Activated T-helper 17 cell treated with anti-CD3 and anti-CD28 coated beads, Interleukin-2, amount 50 U/mL, for 72 hours (primary cell): ENCODE data around the gene ERN2. TPM values are rescaled to one million over a fixed set of nuclear protein-coding genes. Genes with fewer than 3 reads are reported as not detected.

Source experiments
- ATAC-seq: fragments of 150-1000 bp; cut with Tn5 transposase; replicated peaks from 2 replicates; pipeline ENCODE4 v1.10.0; 2021; ENCODE audit warnings: mild to moderate bottlenecking, moderate library complexity
- H3K27ac Mint-ChIP-seq: one replicate; pipeline ENCODE4 v1.8.0; 2022; ENCODE audit warnings: mixed read lengths
- H3K27me3 Mint-ChIP-seq: one replicate; pipeline ENCODE4 v1.8.0; 2022; ENCODE audit warnings: mixed read lengths
- H3K36me3 Mint-ChIP-seq: one replicate; pipeline ENCODE4 v1.8.0; 2022; ENCODE audit warnings: low read depth, mild to moderate bottlenecking, mixed read lengths
- H3K4me1 Mint-ChIP-seq: one replicate; pipeline ENCODE4 v1.8.0; 2022; ENCODE audit warnings: mixed read lengths
- H3K4me3 Mint-ChIP-seq: one replicate; pipeline ENCODE4 v1.8.0; 2022; ENCODE audit warnings: mild to moderate bottlenecking, mixed read lengths
- H3K9me3 Mint-ChIP-seq: one replicate; pipeline ENCODE4 v1.8.0; 2022; ENCODE audit warnings: mixed read lengths
- total RNA-seq, 2 donors: library from RNA; stranded (reverse); gene quantifications; one replicate each; pipeline ENCODE4 v1.2.3, GENCODE V29; 2022

The ERN2 gene
- total RNA-seq, 2 donors from 2014 or later = not detected

DNA sequence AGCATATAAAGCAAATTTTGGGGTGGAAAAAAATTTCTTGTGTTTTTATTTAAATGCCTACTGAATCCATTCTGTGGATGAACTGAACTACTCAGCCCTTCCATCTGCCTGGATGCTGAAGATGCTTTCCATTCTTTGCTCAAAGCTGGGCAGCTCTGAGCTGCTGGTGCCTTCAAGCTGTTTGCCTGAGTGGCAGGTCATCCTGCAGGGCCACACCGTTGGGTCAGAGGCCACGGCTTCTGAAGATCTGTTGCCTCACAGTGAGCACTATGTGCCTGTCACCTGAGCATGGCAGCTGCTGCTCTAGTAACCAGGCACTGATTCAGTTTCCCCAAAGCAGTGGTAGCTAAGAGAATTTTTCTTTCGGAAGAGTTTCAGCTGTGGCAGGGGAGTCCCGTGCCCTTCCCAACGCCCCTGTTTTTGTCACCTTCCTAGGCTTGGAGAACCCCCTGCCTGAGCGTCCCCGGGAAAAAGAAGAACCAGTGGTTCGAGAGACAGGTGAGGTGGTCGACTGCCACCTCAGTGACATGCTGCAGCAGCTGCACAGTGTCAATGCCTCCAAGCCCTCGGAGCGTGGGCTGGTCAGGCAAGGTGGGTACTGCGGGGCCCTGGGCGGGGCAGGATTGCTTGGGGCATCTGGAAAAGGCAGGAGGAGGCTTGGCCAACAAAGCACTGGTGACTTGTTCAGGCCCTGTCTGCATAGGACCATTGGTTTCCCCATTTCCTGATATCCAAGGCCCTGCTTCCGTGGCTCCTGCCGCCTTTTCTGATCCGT lies 25.8 kb downstream of the ERN2 start:
- Mint-ChIP-seq H3K27ac (no peak overlapping the region), H3K4me3 (no peak overlapping the region), H3K9me3 (no peaks in the 10 kb centered on the region), H3K27me3 (no peaks in the 10 kb centered on the region), H3K36me3 (peaks cover 84% of the 10 kb centered on the region), H3K4me1 (no peaks in the 10 kb centered on the region)
- no peak for ATAC-seq

DNA sequence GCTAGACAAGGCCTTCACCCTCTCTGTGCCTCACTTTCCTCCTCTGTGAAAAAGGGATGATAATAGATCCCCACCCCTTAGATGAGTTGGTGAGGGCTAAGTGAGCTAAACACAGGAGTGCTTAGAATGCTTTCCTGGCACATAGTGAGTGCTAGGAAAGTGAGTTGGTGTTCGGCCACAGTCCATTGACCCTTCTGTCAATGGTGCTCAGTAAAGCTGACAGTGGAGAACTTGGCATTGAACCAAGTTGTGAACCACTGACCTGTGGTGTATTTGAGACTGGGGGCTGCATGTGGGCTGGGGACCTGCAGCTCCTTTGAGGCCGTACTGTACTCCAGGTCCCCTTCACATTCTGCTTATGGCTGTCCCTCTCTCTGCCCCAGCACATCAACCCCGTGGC lies 29.5 kb downstream of the ERN2 start:
- Mint-ChIP-seq H3K9me3 (no peaks in the 10 kb centered on the region), H3K4me3 (no peak overlapping the region), H3K36me3 (peaks cover 100% of the 10 kb centered on the region), H3K4me1 (peaks cover 5% of the 10 kb centered on the region), H3K27me3 (no peaks in the 10 kb centered on the region), H3K27ac (no peak overlapping the region)
- no peak for ATAC-seq

DNA sequence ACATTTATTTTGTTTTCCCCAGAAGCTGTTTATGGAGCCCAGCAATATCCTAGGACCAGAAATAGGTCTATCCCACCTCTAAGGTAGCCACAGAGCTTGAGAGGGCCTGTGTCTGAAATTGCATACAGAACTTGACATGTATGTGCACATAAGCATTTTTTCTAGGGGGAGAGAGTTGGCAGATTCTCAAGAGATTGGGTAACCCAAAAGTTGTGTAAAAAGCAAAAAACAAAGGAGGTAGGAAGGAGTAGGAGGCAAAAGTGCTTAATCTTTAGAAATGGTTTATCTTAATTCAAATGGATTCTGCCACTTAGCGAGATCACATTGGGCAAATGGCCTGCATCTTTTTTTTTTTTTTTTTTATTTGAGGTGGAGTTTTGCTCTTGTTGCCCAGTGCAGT lies 30.8 kb downstream of the ERN2 start:
- no peak overlapping the region for H3K4me3 Mint-ChIP-seq
- H3K9me3 Mint-ChIP-seq = no peaks in the 10 kb centered on the region
- no peak overlapping the region for H3K27ac Mint-ChIP-seq
- peaks cover 88% of the 10 kb centered on the region for H3K36me3 Mint-ChIP-seq
- ATAC-seq = no peak
- H3K4me1 Mint-ChIP-seq = peaks cover 5% of the 10 kb centered on the region
- no peaks in the 10 kb centered on the region for H3K27me3 Mint-ChIP-seq

DNA sequence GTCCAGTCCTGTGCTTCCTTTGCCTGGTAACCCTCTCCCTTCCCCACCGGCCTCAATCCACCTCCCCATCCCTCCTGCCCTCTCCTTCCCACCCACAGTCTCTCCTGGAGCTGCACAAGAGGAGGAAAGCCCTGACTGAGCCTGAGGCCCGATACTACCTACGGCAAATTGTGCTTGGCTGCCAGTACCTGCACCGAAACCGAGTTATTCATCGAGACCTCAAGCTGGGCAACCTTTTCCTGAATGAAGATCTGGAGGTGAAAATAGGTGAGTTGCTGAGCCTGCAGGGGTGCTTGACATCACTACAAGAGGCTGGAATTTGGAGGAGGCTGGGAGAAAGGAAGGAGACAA lies 33.1 kb downstream of the ERN2 start:
- ATAC-seq = no peak
- Mint-ChIP-seq H3K9me3 (no peaks in the 10 kb centered on the region), H3K4me3 (peak overlapping the region; percentile 89), H3K4me1 (peaks cover 5% of the 10 kb centered on the region), H3K27me3 (no peaks in the 10 kb centered on the region), H3K36me3 (peaks cover 69% of the 10 kb centered on the region), H3K27ac (peak overlapping the region; percentile 78)

DNA sequence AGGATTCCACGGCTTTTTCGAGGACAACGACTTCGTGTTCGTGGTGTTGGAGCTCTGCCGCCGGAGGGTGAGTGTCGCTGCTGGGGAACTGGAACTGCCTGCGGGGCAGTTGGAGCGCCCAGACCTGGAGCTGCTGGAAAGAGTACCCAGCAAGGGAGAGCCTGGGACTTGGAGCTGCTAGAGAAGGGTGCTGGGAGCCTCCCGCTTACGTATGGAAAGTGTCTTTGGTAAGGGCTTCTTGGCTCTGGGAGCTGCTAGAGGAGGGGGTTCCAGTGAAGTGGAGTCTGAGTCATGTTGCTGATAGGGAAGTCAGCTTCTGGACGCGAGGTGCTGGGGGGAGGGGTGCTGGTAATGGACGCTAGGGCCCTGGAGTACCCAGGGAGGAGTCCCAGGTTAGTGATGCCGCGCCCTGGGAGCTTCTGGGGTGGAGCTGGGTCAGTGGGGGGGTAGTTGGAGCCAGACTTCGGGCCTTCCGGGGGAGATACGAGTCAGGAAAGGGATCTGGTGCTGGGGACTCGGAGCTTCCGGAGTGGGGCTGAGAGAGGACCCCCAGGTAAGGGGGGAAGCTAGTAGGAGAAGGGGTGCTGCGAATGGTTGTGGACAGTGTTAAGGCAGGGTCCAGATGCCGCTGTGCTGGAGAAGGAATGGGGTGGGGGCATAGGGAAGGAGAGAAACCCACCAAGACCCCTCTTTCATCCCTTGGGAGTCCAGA lies 33.6 kb downstream of the ERN2 start:
- no peaks in the 10 kb centered on the region for H3K27me3 Mint-ChIP-seq
- no peaks in the 10 kb centered on the region for H3K9me3 Mint-ChIP-seq
- H3K4me3 Mint-ChIP-seq = peak overlapping the region; percentile 89
- peak overlapping the region; percentile 78 for H3K27ac Mint-ChIP-seq
- ATAC-seq = peak; percentile 10
- H3K4me1 Mint-ChIP-seq = peaks cover 5% of the 10 kb centered on the region
- peaks cover 69% of the 10 kb centered on the region for H3K36me3 Mint-ChIP-seq

DNA sequence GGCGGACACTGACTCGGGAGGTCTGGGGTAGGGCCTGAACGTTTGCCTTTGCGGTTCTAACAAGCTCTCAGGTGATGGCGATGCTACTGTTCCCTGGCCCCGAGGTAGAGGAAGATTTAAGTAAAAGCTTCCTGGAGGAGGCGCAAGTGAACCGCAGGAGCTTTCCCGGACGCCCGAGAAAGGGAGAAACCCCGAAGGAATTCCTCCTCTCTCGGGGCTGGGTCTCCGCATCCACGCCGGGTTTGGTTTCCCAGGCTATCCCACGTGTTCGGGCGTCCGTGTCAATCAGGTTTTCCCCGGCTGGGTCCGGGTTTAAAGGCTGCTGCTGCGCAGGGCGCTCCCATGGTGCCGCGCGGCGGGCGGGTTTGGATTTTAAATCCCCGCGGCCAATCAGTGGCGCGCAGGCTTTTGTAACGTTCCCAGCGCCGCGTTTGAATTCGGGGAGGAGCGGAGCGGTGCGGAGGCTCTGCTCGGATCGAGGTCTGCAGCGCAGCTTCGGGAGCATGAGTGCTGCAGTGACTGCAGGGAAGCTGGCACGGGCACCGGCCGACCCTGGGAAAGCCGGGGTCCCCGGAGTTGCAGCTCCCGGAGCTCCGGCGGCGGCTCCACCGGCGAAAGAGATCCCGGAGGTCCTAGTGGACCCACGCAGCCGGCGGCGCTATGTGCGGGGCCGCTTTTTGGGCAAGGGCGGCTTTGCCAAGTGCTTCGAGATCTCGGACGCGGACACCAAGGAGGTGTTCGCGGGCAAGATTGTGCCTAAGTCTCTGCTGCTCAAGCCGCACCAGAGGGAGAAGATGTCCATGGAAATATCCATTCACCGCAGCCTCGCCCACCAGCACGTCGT lies 34.4 kb downstream of the ERN2 start, which contains the start of gene PLK1:
TSS of gene PLK1 (plus strand) at position 460 of the 844 bp plus-strand sequence. CDS start at position 504, 44 bp downstream.
- peak; percentile 97 for ATAC-seq
- H3K36me3 Mint-ChIP-seq = peaks cover 68% of the 10 kb centered on the region
- H3K27ac Mint-ChIP-seq = peak within 1 kb of the TSS; percentile 78
- no peaks in the 10 kb centered on the region for H3K9me3 Mint-ChIP-seq
- H3K4me1 Mint-ChIP-seq = peaks cover 5% of the 10 kb centered on the region
- H3K4me3 Mint-ChIP-seq = peak within 1 kb of the TSS; percentile 89
- H3K27me3 Mint-ChIP-seq = no peaks in the 10 kb centered on the region

DNA sequence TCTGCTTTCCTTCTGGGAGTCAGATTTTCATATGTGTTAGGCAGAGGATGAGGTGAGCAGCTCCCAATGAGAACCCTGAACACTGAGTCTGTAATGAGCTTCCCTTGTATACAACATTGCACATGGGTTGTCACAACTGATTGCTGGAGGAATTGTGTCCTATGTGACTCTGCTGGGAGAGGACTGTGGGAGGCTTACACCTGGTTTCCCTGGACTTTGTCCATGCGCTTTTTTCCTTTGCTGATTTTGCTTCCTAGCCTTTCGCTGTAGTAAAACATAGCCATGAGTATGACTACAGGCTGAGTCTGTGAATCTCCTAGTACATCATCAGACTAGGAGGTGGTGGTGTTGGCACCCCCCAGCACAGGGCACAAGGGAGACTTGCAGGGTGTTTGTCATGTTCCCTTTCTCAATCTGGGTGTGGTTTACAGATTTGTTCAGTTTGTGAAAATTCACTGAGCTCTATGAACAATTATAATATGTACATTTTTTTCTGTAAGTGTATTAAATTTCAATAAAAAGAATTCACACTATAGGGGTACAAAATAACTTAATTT lies 36.0 kb downstream of the ERN2 start:
- peaks cover 68% of the 10 kb centered on the region for H3K36me3 Mint-ChIP-seq
- peaks cover 5% of the 10 kb centered on the region for H3K4me1 Mint-ChIP-seq
- no peaks in the 10 kb centered on the region for H3K9me3 Mint-ChIP-seq
- no peak for ATAC-seq
- H3K27ac Mint-ChIP-seq = no peak overlapping the region
- peak overlapping the region; percentile 89 for H3K4me3 Mint-ChIP-seq
- no peaks in the 10 kb centered on the region for H3K27me3 Mint-ChIP-seq

DNA sequence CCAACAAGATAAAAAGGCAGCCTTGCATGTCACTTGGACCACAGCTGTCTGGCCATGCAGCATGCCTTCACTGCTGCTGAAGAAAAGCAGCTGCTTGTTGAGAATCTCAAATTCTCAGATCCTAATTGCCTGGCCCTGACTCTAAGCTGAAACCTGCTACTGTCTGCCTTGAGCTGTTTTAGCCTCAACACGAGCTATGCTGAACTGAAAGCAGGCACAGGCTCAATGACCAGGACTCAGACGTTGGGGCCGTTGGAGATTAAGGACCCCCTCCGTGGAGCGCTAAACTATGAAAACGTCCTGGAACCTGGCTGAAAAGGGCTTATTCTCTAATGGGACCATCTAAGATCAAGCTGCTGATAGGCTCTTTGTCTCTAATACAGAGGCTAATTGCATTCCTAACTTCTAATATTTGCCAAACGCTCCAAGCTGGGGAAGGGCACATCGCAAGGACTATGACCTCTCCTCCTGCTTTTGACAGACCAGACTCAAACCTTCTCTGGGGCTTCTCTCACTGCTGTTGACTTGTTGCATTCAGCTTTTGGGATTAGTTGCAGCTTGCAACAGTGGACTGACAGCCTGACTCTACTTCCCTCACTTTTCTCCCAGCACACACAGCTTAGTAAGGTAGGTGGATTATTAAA lies 38.9 kb downstream of the ERN2 start:
- H3K9me3 Mint-ChIP-seq = no peaks in the 10 kb centered on the region

DNA sequence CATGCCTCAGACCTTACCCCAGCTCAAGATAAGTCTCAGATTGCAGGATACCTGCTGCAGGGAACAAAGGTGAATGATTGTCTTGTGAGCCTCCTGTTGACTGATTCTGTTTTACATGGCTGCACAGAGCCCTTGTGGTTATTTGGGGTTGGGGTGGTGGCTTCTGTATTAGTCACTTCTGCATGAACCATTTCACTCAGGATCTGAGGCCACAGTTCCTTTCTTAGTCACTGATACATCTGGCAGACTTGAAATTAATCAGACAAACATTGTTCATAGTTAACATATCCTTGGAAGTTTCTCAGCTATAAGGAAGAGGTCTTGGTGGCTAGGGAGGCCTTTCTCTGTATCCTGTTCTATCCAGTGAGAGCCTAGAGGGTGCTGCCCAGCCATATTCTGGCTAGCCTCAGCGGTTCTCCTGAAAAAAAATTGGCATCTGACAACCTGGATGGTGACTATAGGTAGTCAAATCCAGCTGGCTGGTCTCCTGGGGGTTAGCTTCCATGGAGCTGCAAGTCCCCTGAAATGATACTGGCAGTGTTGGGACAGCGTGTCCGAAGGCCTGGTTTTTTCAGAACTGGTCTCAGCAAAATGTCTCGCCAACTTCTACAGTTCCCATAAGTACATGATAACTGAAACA lies 42.8 kb downstream of the ERN2 start:
- H3K36me3 Mint-ChIP-seq = peaks cover 98% of the 10 kb centered on the region
- peak; percentile 100 for ATAC-seq
- H3K27ac Mint-ChIP-seq = peak overlapping the region; percentile 81
- H3K27me3 Mint-ChIP-seq = no peaks in the 10 kb centered on the region
- H3K9me3 Mint-ChIP-seq = no peaks in the 10 kb centered on the region
- H3K4me3 Mint-ChIP-seq = peak overlapping the region; percentile 48
- H3K4me1 Mint-ChIP-seq = peaks cover 20% of the 10 kb centered on the region

More for the DNA sequence above, 38.9 kb downstream of the ERN2 start:
- no peak overlapping the region for H3K27ac Mint-ChIP-seq
- H3K36me3 Mint-ChIP-seq = peaks cover 67% of the 10 kb centered on the region
- no peaks in the 10 kb centered on the region for H3K27me3 Mint-ChIP-seq
- no peak overlapping the region for H3K4me3 Mint-ChIP-seq
- ATAC-seq = no peak
- H3K4me1 Mint-ChIP-seq = peaks cover 15% of the 10 kb centered on the region

DNA sequence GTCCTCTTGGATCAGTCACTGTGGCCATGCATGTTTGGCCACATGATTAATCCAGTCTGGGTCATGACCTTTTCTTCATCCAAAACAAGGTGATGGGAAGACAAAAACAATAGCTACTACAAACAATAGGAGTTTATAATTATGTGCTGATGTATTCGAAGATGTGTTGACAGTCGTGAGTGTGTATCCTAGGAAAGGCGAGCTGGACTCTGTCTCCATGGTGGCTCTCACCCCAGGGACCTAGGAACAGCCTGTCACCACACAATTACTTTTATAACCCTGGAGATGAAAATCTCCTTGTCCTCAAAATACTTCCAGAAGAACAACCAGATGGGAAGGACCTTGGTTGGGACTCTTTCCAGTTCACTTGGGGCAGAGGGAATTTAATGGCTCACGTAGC lies 44.1 kb downstream of the ERN2 start:
- Mint-ChIP-seq H3K4me1 (peaks cover 23% of the 10 kb centered on the region), H3K4me3 (no peak overlapping the region), H3K27me3 (no peaks in the 10 kb centered on the region), H3K27ac (peak overlapping the region; percentile 20), H3K36me3 (peaks cover 99% of the 10 kb centered on the region), H3K9me3 (no peaks in the 10 kb centered on the region)
- ATAC-seq = no peak

DNA sequence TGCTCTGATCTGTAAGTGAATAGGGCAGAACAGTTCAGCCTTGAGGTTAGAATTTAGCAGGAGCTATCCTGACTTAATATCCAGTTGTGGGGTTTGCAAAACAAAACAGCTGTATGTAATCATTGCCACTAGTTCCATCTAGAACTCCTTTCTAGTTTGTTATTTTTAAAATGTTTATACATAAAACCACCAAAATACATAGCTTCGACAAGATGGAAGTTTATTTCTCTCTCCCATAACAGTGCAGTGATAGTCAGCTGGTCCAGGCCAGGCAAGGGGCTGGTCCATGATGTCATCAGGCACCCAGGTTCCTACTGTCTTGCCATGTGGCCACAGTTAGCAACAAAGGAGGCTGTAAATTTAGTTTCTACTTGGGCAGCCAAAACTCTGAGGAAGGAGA lies 44.8 kb downstream of the ERN2 start:
- H3K9me3 Mint-ChIP-seq = no peaks in the 10 kb centered on the region
- ATAC-seq = no peak
- no peak overlapping the region for H3K4me3 Mint-ChIP-seq
- H3K4me1 Mint-ChIP-seq = peaks cover 26% of the 10 kb centered on the region
- H3K27me3 Mint-ChIP-seq = no peaks in the 10 kb centered on the region
- H3K27ac Mint-ChIP-seq = no peak overlapping the region
- peaks cover 99% of the 10 kb centered on the region for H3K36me3 Mint-ChIP-seq

DNA sequence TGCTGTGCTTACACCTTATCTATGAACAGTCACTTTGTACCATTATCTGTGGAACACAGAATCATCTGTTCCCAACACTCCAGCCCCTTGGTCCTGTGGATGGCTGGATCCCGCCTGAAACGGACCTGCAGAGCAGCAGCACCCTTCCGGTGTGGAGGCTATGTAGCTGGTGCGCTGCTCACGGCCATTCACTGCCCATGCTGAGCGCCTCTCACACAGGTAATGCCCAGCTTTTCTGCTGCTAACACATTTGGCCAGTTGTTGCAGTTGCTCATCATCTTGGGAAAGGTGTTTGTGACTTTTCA lies 45.7 kb downstream of the ERN2 start:
- Mint-ChIP-seq H3K9me3 (no peaks in the 10 kb centered on the region), H3K4me1 (peaks cover 26% of the 10 kb centered on the region), H3K36me3 (peaks cover 99% of the 10 kb centered on the region), H3K27me3 (no peaks in the 10 kb centered on the region), H3K4me3 (no peak overlapping the region), H3K27ac (no peak overlapping the region)
- no peak for ATAC-seq

DNA sequence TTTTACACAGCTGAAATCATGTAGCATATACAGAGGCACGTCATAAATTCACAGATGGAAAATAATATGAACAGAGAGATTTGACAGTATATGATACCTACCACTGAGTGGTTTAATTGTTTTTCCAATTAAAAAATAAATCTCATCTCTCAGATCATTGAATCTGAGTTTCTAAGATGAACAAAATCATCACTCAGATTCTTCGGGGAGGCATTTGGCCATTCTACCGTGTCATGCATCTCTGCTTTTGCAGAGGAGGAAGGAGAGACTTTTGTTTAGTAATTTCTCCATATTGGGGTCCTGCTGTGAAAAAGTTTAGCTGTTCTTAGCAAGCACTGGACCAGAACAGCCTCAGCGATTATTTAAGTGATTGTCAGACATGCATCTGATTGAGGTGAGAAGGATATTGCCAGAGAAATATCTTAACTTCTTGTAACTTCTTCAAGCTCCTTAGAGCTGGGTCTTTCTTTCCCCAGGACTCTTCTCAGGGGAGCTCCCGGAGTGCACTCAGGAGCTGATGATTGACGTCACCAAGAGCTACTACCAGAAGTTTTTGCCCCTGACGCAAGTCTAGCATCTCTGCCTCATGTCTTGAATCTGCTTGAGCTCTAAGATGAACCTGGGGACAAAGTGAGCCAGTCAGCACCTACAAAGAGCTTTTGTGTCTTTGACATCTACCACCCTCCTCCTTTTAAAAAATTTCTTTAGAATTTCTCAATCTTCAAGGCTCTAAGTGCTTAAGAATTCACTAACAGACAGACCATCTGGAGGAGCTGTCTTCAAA lies 46.3 kb downstream of the ERN2 start:
- Mint-ChIP-seq H3K36me3 (peaks cover 99% of the 10 kb centered on the region), H3K4me1 (peaks cover 26% of the 10 kb centered on the region), H3K9me3 (no peaks in the 10 kb centered on the region), H3K27ac (no peak overlapping the region), H3K27me3 (no peaks in the 10 kb centered on the region), H3K4me3 (no peak overlapping the region)
- no peak for ATAC-seq
